ENCODE data around the gene FYN.

DNA sequence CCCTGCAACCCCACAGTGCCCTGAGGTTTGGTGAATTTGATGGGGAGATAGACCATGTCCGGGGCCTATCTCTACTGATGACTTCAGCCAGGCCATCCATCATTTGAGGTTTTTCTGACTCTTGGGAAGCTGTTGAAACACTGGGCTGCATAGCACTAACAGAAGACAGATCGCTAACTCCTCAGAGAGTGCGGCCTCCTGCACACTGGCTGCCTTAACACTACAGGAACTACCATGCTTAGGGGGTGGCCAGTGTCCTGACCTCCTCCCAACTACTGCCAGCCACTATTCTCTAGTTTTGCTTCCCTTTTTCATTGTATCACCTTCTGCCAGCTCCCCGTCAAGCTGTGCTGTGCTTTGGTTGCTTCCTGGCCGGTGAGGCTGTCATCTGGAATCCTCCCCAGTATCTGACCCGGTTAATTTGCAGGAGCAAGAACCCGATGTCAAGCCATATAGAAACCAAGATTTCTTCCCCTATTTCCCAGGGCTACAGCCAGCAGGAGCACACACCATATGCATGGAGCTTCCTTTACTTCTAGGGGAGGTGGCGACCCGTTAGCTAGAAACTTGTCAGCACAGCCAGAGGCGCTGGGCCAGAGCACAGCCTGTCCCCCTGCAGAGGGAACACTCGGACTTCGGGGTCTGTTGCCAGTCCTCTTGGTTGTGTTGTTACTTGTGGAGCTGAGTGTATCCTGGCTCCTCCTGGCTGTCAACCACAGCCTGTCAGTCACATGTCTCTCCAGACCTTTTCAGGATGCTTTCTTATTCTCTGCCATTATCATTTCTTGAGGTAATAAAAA, 210.3 kb downstream of the FYN start:
- TF ChIP-seq EZH2 (IDR thresholded peaks at IDR 0.05; ENCODE audit: low read length): no peak
- TF ChIP-seq, protein P1, sequence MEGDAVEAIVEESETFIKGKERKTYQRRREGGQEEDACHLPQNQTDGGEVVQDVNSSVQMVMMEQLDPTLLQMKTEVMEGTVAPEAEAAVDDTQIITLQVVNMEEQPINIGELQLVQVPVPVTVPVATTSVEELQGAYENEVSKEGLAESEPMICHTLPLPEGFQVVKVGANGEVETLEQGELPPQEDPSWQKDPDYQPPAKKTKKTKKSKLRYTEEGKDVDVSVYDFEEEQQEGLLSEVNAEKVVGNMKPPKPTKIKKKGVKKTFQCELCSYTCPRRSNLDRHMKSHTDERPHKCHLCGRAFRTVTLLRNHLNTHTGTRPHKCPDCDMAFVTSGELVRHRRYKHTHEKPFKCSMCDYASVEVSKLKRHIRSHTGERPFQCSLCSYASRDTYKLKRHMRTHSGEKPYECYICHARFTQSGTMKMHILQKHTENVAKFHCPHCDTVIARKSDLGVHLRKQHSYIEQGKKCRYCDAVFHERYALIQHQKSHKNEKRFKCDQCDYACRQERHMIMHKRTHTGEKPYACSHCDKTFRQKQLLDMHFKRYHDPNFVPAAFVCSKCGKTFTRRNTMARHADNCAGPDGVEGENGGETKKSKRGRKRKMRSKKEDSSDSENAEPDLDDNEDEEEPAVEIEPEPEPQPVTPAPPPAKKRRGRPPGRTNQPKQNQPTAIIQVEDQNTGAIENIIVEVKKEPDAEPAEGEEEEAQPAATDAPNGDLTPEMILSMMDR (optimal IDR thresholded peaks at IDR 0.05 in 1 of 3, IDR thresholded peaks at IDR 0.05 in 1 of 3, conservative IDR thresholded peaks at IDR 0.05 in 1 of 3; ENCODE audit: extremely low read depth in 1 of 3, insufficient read depth in 2 of 3, low read length in 3 of 3): no peak
